ENCODE measurements around the gene FGF11.

Gene FGF11

GRCh38 chr17:7408252-7408727 lies 31.0 kb upstream of the FGF11 start:
- DNase-seq: peak; percentile 44
- ATAC-seq: no peak

GRCh38 chr17:7408863-7409262 lies 30.4 kb upstream of the FGF11 start:
- DNase-seq (no peak), ATAC-seq (no peak)

- DNase-seq (no peak), ATAC-seq (no peak)
These were observed 29.6 kb upstream of the FGF11 start for GRCh38 chr17:7409716-7410115.

GRCh38 chr17:7410634-7411426 lies 28.5 kb upstream of the FGF11 start:
- no peak for DNase-seq
- no peak for ATAC-seq

DNA sequence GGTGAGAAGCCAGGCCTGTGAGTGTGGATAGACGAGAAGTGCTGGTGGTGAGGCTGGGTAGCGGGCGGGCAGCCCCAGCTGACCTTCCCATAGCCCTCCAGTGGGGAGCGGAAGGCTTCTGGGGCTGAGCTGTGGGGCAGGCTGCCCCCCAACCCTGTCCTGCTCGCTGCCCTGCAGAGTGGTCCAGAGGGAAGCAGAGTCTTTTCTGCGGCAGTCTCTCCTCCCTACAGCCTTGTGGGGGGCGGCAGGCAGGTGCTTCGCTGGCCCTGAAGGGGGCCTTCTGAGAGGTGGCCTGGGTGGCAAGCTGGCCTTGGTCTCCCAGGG lies 27.9 kb upstream of the FGF11 start:
- no peak for ATAC-seq

GRCh38 chr17:7413346-7413985 lies 25.8 kb upstream of the FGF11 start:
- DNase-seq (no peak), ATAC-seq (no peak)

More for the DNA sequence above, 27.9 kb upstream of the FGF11 start:
- DNase-seq: no peak

- ATAC-seq: no peak
- no peak for DNase-seq
These were observed 24.5 kb upstream of the FGF11 start for GRCh38 chr17:7414837-7415236.

DNA sequence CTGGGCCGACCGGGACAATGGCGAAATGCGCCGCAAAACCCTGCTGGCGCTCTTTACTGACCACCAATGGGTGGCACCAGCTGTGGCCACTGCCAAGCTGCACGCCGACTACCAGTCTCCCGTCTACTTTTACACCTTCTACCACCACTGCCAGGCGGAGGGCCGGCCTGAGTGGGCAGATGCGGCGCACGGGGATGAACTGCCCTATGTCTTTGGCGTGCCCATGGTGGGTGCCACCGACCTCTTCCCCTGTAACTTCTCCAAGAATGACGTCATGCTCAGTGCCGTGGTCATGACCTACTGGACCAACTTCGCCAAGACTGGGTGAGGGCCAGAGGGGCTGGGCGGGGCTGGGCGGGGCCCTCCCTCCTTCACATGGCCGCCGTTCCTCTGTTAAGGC lies 23.5 kb upstream of the FGF11 start:
- DNase-seq (no peak), ATAC-seq (no peak)

- ATAC-seq (no peak), DNase-seq (no peak)
These were observed 23.0 kb upstream of the FGF11 start for GRCh38 chr17:7416323-7416722.

DNA sequence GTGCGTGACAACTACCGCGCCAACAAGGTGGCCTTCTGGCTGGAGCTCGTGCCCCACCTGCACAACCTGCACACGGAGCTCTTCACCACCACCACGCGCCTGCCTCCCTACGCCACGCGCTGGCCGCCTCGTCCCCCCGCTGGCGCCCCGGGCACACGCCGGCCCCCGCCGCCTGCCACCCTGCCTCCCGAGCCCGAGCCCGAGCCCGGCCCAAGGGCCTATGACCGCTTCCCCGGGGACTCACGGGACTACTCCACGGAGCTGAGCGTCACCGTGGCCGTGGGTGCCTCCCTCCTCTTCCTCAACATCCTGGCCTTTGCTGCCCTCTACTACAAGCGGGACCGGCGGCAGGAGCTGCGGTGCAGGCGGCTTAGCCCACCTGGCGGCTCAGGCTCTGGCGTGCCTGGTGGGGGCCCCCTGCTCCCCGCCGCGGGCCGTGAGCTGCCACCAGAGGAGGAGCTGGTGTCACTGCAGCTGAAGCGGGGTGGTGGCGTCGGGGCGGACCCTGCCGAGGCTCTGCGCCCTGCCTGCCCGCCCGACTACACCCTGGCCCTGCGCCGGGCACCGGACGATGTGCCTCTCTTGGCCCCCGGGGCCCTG lies 22.2 kb upstream of the FGF11 start:
- ATAC-seq (no peak), DNase-seq (no peak)

- DNase-seq (no peak), ATAC-seq (no peak)
These were observed 20.7 kb upstream of the FGF11 start for GRCh38 chr17:7418472-7419152.

DNA sequence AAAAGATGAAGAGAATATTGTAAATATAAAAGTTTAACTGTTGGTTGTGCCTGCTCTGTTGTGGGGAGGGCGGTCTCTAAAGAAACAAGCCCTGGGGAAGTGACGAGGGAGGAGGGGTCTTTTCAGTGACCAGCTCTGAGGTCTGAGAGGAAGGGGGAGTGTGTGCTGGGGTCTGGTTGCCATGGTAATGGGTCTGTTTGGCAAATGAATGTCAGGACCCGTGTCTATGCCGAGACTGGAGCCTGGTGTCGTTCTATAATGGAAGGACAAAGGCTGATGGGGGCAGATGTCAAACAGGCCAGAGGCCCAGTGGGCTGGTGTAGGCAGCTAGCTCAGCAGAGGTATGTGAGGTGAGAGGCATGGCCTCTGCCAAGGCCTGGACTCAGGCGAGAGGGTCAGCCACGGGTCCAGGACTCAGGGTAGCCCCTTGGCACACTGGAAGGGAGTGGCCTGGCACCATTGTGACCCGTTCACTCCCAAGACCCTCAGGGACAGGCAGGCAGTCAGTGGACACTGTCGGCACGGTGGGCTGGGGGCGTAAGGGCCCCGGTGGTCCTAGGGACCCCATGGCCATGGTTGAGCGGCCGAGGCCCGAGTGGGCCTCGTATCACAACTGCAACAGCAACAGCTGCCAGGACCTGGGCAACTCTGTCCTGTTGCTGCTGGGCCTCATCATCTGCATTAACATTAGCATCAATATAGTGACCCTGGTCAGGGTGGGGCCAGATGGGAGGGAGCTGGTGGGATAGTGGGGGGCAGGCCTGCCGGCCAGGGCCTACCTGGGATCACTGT lies 19.3 kb upstream of the FGF11 start, which contains the start of gene SPEM1:
Gene SPEM1 (plus strand): TSS at position 506 of the 792 bp plus-strand sequence. CDS start 61 bp downstream, at position 567.
- no peak for DNase-seq
- no peak for ATAC-seq

DNA sequence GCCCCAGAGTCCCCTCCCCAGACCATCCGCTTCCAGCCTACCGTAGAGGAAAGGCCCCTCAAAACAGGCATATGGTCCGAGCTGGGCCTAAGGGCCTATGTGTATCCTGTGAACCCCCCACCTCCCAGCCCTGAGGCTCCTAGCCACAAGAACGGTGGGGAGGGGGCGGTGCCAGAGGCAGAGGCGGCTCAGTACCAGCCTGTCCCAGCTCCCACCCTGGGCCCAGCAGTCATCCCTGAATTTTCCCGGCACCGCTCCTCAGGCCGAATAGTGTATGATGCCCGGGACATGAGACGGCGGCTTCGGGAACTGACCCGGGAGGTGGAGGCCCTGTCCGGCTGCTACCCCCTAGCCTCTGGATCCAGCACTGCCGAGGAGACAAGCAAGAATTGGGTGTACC lies 18.1 kb upstream of the FGF11 start:
- DNase-seq: no peak

GRCh38 chr17:7423679-7424078 lies 15.6 kb upstream of the FGF11 start:
- ATAC-seq: no peak

More for the DNA sequence above, 18.1 kb upstream of the FGF11 start:
- ATAC-seq: no peak

DNA sequence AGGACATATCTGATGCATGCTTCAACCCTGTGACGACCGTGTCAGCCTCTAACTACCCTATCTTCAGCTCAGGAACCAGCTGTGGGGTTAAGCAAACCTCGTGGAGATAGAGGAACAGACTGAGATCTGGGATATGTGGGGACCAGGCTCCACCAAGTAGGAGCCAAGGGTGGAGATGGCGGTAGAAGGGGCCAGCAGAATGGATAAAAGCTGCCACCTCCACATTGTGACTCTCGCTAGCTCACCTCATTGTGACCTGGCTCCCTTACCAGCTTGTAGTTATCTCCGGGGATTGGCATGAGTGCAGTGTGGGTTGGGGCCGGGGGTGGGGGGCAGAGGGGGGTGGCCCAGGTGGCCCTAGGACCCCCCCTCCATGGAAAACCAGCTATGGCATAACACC lies 14.0 kb upstream of the FGF11 start, which contains the start of gene SPEM2:
Gene SPEM2 (plus strand): TSS at position 301 of the 400 bp plus-strand sequence. CDS start 73 bp downstream, at position 374.
- ATAC-seq (no peak), DNase-seq (no peak)

More at GRCh38 chr17:7423679-7424078, 15.6 kb upstream of the FGF11 start:
- no peak for DNase-seq

- ATAC-seq (no peak), DNase-seq (no peak)
These were observed 13.6 kb upstream of the FGF11 start for GRCh38 chr17:7425756-7426155.

DNA sequence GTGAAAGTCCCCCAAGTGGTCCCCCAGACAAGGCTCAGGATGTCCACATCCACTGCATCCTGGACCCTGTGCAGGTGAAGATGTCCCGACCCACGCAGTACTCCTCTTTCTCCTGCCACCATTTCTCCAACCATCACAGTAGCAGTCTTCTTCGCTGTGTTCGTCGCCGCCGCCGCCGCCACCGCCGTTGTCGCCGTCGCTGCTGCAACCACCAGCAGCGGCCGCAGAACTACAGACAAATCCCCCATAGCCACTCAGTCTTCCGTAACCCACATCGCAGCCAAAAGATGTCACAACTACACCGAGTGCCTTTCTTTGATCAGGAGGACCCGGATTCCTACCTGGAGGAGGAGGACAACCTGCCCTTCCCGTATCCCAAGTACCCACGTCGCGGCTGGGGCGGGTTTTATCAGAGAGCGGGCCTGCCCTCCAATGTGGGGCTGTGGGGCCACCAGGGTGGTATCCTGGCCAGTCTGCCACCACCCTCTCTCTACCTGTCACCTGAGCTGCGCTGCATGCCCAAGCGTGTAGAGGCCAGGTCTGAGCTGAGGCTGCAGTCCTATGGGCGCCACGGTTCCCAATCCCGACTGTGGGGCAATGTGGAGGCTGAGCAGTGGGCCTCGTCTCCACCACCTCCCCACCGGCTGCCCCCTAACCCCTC lies 13.0 kb upstream of the FGF11 start:
- ATAC-seq: no peak
- DNase-seq: no peak

DNA sequence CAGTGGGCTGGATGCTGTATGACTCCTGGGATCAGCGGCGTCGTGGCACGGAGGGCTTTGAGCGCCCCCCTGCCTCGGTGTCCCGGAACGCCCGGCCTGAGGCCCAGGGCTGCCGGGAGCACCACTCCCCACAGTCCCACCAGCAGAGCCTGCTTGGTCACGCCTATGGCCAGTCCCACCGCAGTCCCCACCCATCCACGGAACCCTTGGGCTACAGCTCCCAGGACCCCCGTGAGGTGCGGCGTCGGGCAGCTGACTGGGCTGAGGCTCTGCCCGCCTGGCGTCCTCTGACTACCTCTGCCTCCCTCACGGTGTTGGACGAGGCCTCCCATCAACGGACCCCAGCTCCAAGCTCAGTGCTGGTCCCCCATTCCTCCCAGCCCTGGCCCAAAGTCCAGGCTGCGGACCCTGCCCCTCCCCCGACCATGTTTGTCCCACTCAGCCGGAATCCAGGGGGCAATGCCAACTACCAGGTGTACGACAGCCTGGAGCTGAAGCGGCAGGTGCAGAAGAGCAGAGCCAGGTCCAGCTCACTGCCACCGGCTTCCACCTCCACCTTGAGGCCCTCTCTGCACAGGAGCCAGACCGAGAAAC lies 12.3 kb upstream of the FGF11 start:
- ATAC-seq (no peak), DNase-seq (no peak)

DNA sequence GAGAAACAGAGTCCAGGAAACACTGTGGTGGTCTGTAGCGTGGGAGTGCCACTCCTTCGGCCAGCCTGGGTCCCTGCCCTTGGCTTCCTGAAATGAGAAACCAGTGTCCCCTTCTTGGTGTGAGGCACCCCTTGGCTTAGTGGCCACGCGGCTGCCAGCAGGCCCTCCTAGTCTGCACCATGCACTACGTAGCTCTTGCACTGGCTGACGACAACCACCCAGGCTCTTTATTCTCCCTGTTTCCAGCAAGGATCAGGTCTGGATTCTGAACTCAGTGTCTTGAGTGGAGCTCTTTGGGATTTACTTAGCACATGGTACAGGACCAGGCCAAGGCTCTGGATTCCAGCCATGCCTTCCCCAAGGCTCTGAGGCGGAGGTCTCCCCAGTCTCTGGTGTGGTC lies 11.8 kb upstream of the FGF11 start:
- ATAC-seq: no peak
- no peak for DNase-seq

DNA sequence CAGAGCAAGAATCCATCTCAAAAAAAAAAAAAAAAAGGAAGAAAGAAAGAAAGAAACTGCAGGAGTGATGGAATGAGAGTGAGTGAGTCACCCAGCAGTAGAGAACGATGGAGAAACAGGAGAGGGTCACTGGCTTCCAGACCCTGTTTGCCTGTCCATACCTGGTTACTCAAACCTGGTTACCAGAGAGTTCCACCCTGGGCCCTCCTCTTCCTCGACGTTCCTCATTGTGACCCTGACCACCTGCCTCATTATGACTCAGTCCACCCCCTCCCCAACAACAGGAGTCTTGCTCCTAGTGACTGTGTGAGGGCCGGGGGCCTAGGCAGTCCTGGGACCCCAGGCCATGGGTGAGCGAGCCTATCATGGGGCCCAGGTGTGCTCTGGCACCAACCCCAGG lies 10.8 kb upstream of the FGF11 start, which contains the start of gene SPEM3:
Gene SPEM3 (plus strand): TSS at position 301 of the 400 bp plus-strand sequence. CDS start 46 bp downstream, at position 347.
- no peak for DNase-seq
- ATAC-seq: no peak

GRCh38 chr17:7429722-7430121 lies 9.6 kb upstream of the FGF11 start:
- ATAC-seq (no peak), DNase-seq (no peak)

Data from stimulated activated naive CD8-positive, alpha-beta T cell treated with anti-CD3 and anti-CD28 coated beads, Interleukin-15, Interleukin-2, amounts not matched to agents 100 U/mL and 50 U/mL, for 24 hours (primary cell).